Measurements from ENCODE around the gene ADRB2.

- no peak for TF ChIP-seq CTCF (IDR thresholded peaks at IDR 0.05)
- TF ChIP-seq POLR2A (IDR thresholded peaks at IDR 0.05): peak in 1 of 2 donors; percentile 82
Measured at GRCh38 chr5:148826053-148826738, at the start of gene ADRB2.
